ENCODE data around the gene AGBL4.

Gene AGBL4

GRCh38 chr1:48937732-48938131, 1086.0 kb downstream of the AGBL4 start:
- FAIRE-seq = no peak

DNA sequence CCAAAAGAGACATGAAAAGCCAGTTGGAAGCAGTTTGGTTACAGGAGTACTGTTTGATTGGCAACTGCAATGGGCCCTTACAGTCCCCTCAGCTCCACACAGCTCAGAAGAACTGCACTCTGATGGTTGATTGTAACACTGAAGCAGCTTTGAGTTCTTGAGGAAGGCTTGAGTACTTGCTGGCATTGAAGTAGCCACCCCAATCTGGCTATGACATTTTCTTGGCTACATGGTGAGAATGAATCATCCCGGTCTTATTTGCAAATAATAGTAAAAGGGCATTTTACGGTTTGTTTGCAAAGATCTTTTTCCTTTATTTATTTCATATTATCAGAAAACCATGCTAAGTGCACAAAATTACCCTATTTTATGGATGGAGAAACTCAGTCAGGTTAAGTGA, 1087.3 kb downstream of the AGBL4 start:
- FAIRE-seq = no peak

DNA sequence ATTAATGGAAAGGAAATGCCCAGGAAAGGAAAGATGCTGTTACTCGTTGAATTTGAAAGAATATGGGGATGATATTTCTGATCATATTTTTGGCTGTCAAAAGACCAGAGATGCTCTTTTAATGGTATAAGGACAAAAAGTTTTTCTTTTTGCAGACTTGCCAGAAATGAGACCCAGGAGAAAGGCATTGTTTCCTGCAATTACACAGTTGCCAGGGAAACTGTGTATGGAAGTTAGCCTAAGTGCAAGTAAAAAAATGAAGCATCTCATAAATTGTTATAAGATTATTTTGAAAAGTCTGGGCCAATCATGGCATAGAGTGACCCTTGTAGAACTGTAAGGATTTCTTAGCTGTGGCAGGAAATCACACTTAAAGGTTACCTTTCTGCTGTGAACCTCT, 1091.4 kb downstream of the AGBL4 start:
- FAIRE-seq = no peak

DNA sequence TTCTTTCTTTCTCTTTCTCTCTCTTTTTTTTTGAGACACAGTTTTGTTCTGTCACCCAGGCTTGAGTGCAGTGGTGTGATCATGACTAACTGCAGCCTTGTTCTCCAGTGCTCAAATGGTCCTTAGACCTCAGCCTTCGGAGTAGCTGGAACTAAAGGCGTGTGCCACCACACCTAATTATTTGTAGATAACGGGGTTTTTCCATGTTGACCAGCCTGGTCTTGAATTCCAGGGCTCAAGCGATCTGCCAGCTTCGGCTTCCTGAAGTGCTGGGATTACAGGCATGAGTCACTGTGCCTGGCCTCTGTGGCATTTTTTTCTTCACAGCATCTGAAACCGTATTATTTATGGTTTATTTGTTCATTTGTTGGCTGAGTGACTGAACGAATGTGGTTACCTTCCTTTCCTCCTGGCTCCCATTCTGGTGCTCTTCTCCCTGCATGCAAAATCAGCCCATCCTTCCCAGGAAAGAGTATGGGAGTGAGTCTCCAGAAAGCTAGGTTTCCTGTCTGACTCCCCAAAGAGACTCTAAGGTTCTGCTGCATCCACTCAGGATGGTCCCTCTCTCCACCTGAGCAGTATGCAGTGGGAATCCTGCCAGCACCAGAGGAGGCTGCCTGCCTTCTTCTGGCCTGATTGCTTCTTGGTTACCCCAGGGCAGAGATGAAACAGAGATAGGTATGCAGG, 1092.1 kb downstream of the AGBL4 start:
- FAIRE-seq = no peak

DNA sequence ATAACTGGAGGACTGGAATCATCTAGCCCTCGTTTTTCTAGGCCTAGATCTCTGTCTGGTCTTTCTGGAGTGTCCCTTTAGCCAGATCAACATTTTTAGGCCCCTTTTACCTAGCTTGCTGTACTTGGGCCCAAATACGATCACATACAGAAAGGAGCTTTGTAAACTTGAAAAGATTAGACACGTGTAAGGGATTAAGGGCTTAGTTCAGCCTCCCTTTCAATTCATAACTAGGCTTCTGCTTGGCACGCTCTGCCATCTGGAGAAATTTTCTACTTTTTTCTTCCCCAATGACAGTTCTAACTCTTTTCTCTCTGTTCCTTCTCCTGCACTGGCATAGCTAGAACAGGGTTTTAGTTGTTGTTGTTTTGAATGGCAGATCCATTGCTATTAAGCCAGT, 1093.7 kb downstream of the AGBL4 start:
- FAIRE-seq = no peak

- FAIRE-seq = no peak
These were observed 1099.7 kb downstream of the AGBL4 start for GRCh38 chr1:48924099-48924498.

- no peak for FAIRE-seq
These were observed 1100.6 kb downstream of the AGBL4 start for GRCh38 chr1:48923116-48923515.

- no peak for FAIRE-seq
These were observed 1102.9 kb downstream of the AGBL4 start for GRCh38 chr1:48920851-48921250.

DNA sequence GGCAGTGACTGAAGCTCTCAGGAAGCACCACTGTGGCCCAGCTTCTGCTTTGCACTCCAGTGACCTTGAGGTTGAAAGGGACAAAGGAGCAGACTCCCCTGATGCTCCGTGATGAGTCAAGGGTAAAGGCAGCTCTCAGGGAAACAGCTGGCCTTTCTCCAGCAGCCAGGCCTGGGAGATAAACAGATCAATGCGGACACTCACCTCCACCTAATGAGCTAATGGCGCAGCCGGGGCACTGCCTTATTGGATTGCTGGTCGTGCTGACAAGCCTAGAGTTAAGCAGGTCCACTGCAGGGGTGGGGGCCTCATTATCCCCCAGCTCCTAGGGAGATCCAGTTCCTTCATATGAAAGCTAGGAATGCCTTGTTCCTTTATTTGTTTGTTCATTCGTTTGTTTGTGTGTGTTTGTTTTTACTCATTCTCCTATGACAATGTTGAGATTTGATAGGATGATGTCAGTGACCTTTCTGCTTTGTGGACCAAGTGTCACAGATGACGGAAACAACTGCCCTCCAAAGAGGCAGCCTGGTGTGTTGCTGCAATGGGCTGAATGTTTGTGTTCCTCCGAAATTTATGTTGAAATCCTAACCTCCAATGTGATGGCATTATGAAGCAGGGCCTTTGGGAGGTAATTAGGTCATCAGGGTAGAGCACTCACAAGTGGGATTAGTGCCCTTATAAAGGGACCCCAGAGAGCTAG, 1105.7 kb downstream of the AGBL4 start:
- FAIRE-seq = no peak

- no peak for FAIRE-seq
These were observed 1106.7 kb downstream of the AGBL4 start for GRCh38 chr1:48917070-48917454.

- FAIRE-seq = no peak
These were observed 1107.4 kb downstream of the AGBL4 start for GRCh38 chr1:48916130-48917069.

- no peak for FAIRE-seq
These were observed 1115.1 kb downstream of the AGBL4 start for GRCh38 chr1:48908606-48909005.

DNA sequence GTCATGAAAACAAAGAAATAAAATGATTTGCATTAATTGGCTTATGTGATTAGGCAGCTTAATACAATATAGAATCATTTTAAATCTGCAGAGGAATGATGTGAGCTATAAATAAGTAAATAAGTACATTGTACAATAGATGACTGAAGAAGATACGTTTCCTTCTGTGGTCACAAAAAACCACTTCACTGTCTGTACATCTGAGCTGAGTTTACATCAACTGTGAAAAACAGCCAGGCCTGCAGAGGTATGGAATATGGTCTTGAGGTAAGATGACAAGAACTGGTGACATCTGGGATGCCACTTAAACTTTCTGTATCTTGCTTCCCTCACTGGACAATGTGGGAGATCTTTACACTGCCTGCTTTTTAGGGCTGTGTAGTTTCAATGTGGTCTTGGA, 1117.0 kb downstream of the AGBL4 start:
- no peak for FAIRE-seq

GRCh38 chr1:48906164-48906563, 1117.6 kb downstream of the AGBL4 start:
- no peak for FAIRE-seq

GRCh38 chr1:48903291-48903690, 1120.5 kb downstream of the AGBL4 start:
- no peak for FAIRE-seq

- FAIRE-seq = no peak
These were observed 1124.9 kb downstream of the AGBL4 start for GRCh38 chr1:48898894-48899293.

DNA sequence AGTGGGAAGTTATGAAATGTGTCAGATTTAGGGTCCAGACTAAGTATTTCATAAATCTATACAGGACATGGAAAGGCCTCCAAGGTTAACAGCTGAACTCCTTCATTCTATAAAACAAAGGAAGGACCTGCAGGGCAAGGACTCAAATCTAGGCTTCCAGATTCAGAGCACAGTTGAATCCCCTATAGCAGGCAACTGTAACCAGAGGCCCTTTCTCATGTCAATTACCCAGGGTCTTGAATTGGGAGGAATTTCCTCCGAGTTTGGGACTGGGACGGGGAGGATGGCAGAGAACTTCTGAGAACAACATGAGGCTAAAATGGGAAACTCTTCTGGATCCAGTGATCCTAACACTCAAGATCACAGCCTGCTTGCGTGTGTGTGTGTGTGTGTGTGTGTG, 1134.1 kb downstream of the AGBL4 start:
- FAIRE-seq = no peak

- FAIRE-seq = no peak
These were observed 1134.7 kb downstream of the AGBL4 start for GRCh38 chr1:48889082-48889481.

GRCh38 chr1:48887796-48888195, 1136.0 kb downstream of the AGBL4 start:
- FAIRE-seq = no peak

- FAIRE-seq = no peak
These were observed 1141.7 kb downstream of the AGBL4 start for GRCh38 chr1:48882020-48882419.

DNA sequence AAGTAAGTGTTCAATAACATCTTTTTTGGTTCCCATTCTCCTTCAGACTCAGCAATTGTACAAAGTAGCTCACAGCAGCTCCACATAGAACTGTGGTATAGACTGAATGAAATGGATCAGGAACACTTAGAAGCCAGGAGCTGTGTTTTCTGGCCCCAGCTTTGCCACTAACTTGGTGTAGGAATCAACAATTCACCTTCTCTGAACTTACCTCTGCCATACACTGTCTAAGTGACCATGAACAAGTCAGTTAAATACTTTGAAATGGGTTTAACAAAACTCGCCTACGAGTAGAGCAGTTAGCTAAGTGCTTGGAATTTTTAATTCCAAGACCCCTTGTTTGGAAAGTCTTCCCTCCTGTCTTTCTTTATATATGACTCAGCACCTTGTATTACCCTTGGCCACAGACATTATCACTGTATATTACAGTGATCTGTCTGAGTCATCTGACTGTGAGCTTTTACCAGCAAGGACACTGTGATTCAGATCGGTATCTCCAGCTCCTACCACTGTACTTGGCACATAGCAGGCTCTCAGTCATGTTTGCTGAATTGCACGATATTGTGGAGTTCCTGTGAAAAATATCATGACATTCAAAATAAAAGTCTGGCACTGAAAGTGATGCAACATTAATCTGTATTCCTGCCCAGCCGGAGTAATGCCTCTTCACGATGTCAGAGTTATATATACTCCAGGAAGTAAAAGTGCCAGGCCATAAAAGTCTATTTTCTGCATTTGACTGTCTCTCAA, 1145.4 kb downstream of the AGBL4 start:
- FAIRE-seq = no peak

DNA sequence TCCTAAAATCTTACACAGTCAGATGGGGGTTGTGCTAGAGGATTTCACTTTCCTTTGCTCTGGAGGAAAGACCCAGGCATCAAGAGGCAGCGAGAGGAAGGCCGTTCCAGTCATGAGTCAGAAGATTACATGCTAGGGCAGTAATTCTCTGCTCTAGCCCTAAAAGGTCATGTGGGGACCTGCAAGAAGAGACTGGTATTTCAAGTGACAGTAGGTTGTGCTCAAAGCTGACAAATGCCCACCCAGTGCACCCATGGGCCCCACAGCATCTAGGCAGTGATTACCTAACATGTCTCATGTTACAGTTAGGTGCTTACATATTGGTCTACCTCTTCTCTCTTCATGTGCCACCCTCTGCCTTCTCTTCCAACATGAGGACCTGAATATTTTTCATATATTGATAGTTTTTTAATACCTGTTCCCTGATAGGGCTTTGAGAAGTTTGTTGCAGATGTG, 1147.4 kb downstream of the AGBL4 start:
- no peak for FAIRE-seq

Measured in colon (tissue), 2 donors.